ENCODE measurements around the gene UQCC2.

Gene UQCC2

DNA sequence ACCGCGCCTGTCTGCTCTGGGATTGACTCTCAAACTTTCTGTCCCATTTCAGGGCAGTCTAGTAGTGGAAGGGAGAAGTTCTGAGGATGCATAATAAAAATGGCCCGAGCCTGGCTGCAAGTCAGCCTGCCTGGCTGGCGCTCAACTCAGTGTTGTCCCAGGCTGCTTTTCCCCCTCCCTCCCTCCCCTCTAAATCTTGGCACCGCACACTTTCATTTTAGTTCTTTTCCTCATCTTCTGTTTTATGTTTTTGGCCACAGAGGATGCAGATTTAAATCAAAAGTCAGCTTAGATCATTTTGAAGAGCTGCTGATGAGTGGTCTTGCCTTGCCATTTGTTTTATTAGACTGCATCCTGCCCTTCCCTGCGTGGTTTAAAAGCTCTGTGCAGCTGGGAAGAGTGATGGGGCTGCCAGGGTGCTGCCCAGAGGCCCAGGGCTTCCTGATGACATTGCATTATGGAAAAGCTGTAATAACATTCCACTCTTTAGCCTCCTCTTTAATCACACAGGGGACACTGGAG lies 6.5 kb upstream of the UQCC2 start:
- no peak for TF ChIP-seq TARDBP (IDR thresholded peaks at IDR 0.05)
- no peak for TF ChIP-seq L3MBTL2 (conservative IDR thresholded peaks at IDR 0.05)
- TF ChIP-seq SP1 (IDR thresholded peaks at IDR 0.05) = no peak
- no peak for TF ChIP-seq HDGF (IDR thresholded peaks at IDR 0.05; ENCODE audit: borderline replicate concordance)
- TF ChIP-seq ARNT (IDR thresholded peaks at IDR 0.05) = no peak
- DNase-seq (ENCODE audit: extremely low spot score) = no peak
- CTCF ChIA-PET = no interaction called here
- POLR2A ChIA-PET = interaction anchor here (1.7 kb wide), 1 partner anchor 12 kb away, joined by 4 read pairs; no protein-coding TSS in a partner anchor

DNA sequence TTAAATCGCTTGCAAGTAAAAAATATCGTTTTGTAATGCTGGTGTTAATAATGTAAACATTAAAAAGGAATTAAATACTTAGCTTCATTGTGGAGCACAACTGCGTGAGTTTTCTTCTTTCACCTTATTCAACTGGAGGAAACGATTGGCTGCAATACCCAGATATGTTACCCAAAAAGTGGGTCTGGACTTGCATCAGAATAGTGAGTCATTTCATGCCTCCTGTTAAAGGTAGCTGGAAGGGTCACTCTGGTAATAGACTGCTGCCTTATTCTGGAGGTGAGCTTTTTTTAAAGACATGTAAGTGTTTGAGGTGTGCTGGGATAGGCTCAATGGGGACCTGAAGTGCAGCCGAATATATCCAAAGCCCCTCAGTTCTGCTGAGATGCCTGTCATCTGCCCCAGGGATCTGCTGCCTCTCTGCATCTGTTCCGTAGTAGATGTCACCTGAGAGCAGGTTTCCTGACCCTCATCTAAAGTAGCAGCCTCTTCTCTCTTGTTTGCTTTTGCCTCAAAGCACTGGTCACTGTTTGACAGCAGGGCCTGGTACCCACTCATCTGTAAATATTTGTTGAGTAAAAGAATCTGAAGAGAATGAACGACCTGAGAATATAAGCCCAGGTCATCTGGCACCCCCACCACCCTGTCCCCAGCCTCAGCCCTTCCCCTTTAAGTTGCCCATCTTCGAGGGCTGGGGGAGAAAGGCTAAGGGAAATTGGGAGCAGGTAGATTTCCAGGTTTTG lies 5.6 kb upstream of the UQCC2 start:
- ChIA-PET CTCF (interaction anchor here (0.6 kb wide), 1 partner anchor 46 kb away, joined by 4 read pairs; no protein-coding TSS in a partner anchor), POLR2A (interaction anchor here (1.7 kb wide), 1 partner anchor 12 kb away, joined by 4 read pairs; no protein-coding TSS in a partner anchor)
- no peak for TF ChIP-seq CTBP1 (IDR thresholded peaks at IDR 0.05; ENCODE audit: borderline replicate concordance)
- no peak for TF ChIP-seq FOXK2 (IDR thresholded peaks at IDR 0.05)
- TF ChIP-seq HDGF (IDR thresholded peaks at IDR 0.05; ENCODE audit: borderline replicate concordance) = no peak
- TF ChIP-seq PKNOX1 (IDR thresholded peaks at IDR 0.05) = no peak
- no peak for TF ChIP-seq LEF1 (IDR thresholded peaks at IDR 0.05; ENCODE audit: borderline replicate concordance)
- TF ChIP-seq ARNT (IDR thresholded peaks at IDR 0.05) = no peak
- no peak for TF ChIP-seq NFRKB (IDR thresholded peaks at IDR 0.05)
- no peak for TF ChIP-seq L3MBTL2 (conservative IDR thresholded peaks at IDR 0.05)
- no peak for TF ChIP-seq FOXM1 (IDR thresholded peaks at IDR 0.05; ENCODE audit: borderline replicate concordance)
- no peak for TF ChIP-seq SUZ12 (IDR thresholded peaks at IDR 0.05)
- no peak for TF ChIP-seq TARDBP (IDR thresholded peaks at IDR 0.05)
- TF ChIP-seq BHLHE40 (IDR thresholded peaks at IDR 0.05; ENCODE audit: borderline replicate concordance) = no peak
- DNase-seq (ENCODE audit: extremely low spot score) = no peak

- DNase-seq (ENCODE audit: extremely low spot score) = no peak
- CTCF ChIA-PET = interaction anchor here (0.6 kb wide), 1 partner anchor 47 kb away, joined by 4 read pairs; no protein-coding TSS in a partner anchor
- TF ChIP-seq BHLHE40 (IDR thresholded peaks at IDR 0.05; ENCODE audit: borderline replicate concordance) (no peak), PKNOX1 (IDR thresholded peaks at IDR 0.05) (peak; percentile 47; the same call in 1 of the 2 replicates), CTBP1 (IDR thresholded peaks at IDR 0.05; ENCODE audit: borderline replicate concordance) (no peak)
- POLR2A ChIA-PET = interaction anchor here (1.7 kb wide), 1 partner anchor 11 kb away, joined by 4 read pairs; no protein-coding TSS in a partner anchor
Measured at GRCh38 chr6:33716379-33716778, 4.9 kb upstream of the UQCC2 start.

DNA sequence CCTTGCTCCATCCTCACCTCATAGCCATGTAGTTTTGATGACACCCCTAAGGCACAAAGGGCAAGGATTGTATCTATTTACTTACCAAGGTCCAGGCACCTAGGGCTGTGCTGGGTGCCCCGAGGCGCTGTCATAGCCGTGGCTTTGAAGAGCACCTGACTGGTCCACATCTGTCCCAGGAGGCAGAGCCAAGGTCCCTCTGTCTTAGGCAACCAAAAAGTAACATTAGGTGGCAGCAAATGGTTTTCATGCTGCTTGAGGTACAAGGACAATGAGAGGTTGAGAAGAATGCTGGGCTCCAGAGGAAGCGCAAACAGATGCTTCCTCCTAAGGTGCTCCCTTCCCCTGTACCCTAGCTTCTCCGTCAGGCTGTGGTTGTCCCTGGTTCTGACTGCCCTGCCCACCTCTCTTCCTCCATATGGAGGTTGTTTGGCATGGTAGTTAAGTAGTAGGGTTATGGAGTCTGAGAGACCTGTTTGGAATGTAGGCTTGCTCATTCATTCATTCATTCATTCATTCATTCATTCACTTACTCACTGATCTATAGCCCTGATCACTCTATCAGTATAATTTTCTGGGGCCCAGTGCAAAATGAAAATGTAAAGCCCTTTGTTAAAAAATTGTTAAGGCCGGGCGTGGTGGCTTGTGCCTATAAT lies 3.0 kb upstream of the UQCC2 start:
- ChIA-PET CTCF (interaction anchor here (1.3 kb wide), 1 partner anchor 29 kb away, joined by 4 read pairs; no protein-coding TSS in a partner anchor), POLR2A (interaction anchor here (1.0 kb wide), 1 partner anchor 12 kb away, joined by 3 read pairs; no protein-coding TSS in a partner anchor)

GRCh38 chr6:33713786-33714185 lies 2.3 kb upstream of the UQCC2 start:
- ChIA-PET POLR2A (no interaction called here), CTCF (interaction anchor here (0.7 to 1.3 kb wide), 3 partner anchors 12 to 703 kb away, joined by 3 to 4 read pairs (median 3); no protein-coding TSS in a partner anchor)
- no peak for DNase-seq (ENCODE audit: extremely low spot score)
- TF ChIP-seq FOXK2 (IDR thresholded peaks at IDR 0.05) (no peak), ARNT (IDR thresholded peaks at IDR 0.05) (no peak)

More for the DNA sequence above, 3.0 kb upstream of the UQCC2 start:
- no peak for DNase-seq (ENCODE audit: extremely low spot score)
- TF ChIP-seq L3MBTL2 (conservative IDR thresholded peaks at IDR 0.05) (no peak), ELF4 (IDR thresholded peaks at IDR 0.05) (no peak), HDGF (IDR thresholded peaks at IDR 0.05; ENCODE audit: borderline replicate concordance) (no peak), FOXA1 (IDR thresholded peaks at IDR 0.05) (no peak), NFRKB (IDR thresholded peaks at IDR 0.05) (no peak), FOXM1 (IDR thresholded peaks at IDR 0.05; ENCODE audit: borderline replicate concordance) (no peak), ARNT (IDR thresholded peaks at IDR 0.05) (no peak), ZNF384 (IDR thresholded peaks at IDR 0.05) (no peak), PKNOX1 (IDR thresholded peaks at IDR 0.05) (no peak), LEF1 (IDR thresholded peaks at IDR 0.05; ENCODE audit: borderline replicate concordance) (no peak), FOXK2 (IDR thresholded peaks at IDR 0.05) (no peak), SUZ12 (IDR thresholded peaks at IDR 0.05) (no peak)

- TF ChIP-seq PKNOX1 (IDR thresholded peaks at IDR 0.05) (no peak), FOXM1 (IDR thresholded peaks at IDR 0.05; ENCODE audit: borderline replicate concordance) (no peak), NFRKB (IDR thresholded peaks at IDR 0.05) (no peak), ZNF384 (IDR thresholded peaks at IDR 0.05) (no peak), FOXK2 (IDR thresholded peaks at IDR 0.05) (no peak), HDGF (IDR thresholded peaks at IDR 0.05; ENCODE audit: borderline replicate concordance) (no peak), TARDBP (IDR thresholded peaks at IDR 0.05) (no peak), CTBP1 (IDR thresholded peaks at IDR 0.05; ENCODE audit: borderline replicate concordance) (no peak), L3MBTL2 (conservative IDR thresholded peaks at IDR 0.05) (no peak), BHLHE40 (IDR thresholded peaks at IDR 0.05; ENCODE audit: borderline replicate concordance) (no peak), ARNT (IDR thresholded peaks at IDR 0.05) (no peak)
- ChIA-PET POLR2A (no interaction called here), CTCF (interaction anchor here (0.7 to 1.3 kb wide), 2 partner anchors 31 to 704 kb away, joined by 3 to 4 read pairs; no protein-coding TSS in a partner anchor)
- no peak for DNase-seq (ENCODE audit: extremely low spot score)
Measured at GRCh38 chr6:33712914-33713313, 1.4 kb upstream of the UQCC2 start.
